Activated T-cell treated with anti-CD3 and anti-CD28 coated beads for 4 hours (primary cell): ENCODE data around the gene RAB36.

Source experiments
- DNase-seq: peaks from one replicate; pipeline ENCODE4 v3.0.0-alpha.2; 2020

Gene RAB36

GRCh38 chr22:23212061-23213021, 67.1 kb downstream of the RAB36 start:
- DNase-seq, result no peak

DNA sequence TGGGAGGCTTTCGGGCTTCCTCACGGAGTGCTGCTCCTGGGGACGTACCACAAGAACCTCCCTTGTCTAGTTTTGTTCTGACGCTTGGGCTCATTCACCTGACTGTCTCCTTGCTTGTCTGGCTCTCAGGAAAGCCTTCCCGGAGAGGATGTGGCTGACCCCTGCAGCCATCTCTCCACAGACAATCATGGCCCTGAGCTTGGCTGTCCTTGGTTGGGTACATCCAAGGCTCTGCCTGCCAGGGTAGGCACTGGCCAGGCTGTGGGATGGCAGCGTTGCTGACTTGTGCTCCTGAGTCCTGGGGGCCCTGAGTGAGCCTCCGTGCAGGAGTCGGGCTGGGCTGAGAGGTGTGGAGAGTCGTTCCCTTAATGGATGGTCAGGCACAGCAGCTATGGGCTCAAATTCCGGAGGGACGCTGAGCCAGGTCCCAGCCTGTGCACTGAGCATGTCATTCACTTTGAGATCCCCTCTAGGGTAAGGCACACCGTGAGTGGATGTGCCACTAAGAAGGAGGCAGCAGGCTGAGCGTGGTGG, 67.8 kb downstream of the RAB36 start:
- no peak for DNase-seq

DNA sequence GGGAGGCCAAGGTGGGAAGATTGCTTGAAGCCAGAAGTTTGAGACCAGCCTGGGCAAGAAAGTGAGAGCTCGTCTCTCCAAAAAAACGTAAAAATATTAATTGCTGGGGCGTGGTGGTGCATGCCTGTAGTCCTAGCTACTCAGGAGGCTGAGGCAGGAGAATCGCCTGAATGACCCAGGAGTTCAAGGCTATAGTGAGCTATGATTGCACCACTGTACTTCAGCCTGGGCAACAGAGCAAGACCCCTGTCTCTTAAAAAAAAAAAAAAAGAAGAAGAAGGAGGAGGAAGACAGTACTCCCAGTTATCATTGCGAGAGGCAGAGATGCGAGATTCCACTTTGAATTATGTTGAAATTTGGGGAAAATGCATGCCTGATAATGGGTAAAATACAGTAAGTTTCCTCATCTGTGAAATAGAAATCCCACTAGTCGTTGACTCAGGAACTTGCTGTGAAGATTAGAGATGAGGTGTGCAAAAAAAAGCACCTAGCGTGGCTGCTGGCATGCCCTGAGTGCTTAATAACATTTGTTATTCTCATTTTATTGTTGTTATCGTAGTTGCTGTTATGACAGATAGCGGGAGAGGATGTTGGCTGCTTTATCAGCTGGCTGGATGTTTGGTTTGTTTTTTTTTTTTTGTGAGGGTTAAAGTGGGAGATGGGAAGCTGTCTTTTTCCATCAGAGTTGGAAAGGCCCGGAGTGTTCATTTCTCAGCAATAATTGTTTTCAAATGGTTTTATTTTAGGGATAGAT, 68.5 kb downstream of the RAB36 start:
- no peak for DNase-seq
